ENCODE data around the gene PPFIA1.

GRCh38 chr11:70288721-70289120 lies 18.2 kb downstream of the PPFIA1 start:
- TF ChIP-seq, protein P1, sequence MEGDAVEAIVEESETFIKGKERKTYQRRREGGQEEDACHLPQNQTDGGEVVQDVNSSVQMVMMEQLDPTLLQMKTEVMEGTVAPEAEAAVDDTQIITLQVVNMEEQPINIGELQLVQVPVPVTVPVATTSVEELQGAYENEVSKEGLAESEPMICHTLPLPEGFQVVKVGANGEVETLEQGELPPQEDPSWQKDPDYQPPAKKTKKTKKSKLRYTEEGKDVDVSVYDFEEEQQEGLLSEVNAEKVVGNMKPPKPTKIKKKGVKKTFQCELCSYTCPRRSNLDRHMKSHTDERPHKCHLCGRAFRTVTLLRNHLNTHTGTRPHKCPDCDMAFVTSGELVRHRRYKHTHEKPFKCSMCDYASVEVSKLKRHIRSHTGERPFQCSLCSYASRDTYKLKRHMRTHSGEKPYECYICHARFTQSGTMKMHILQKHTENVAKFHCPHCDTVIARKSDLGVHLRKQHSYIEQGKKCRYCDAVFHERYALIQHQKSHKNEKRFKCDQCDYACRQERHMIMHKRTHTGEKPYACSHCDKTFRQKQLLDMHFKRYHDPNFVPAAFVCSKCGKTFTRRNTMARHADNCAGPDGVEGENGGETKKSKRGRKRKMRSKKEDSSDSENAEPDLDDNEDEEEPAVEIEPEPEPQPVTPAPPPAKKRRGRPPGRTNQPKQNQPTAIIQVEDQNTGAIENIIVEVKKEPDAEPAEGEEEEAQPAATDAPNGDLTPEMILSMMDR (IDR thresholded peaks at IDR 0.05): no peak
- TF ChIP-seq POLR2A (IDR thresholded peaks at IDR 0.05): no peak
- TF ChIP-seq POLR2AphosphoS5 (IDR thresholded peaks at IDR 0.05): no peak
